ENCODE results near the gene PACSIN2.
A peak's percentile ranks its signal among the peaks of the same experiment; 100 is the strongest.

The PACSIN2 gene

GRCh38 chr22:42889304-42889703, 125.6 kb downstream of the PACSIN2 start:
- TF ChIP-seq CTCF (IDR thresholded peaks at IDR 0.05; ENCODE audit: extremely low read depth, missing control alignments) = no peak
- peak; percentile 85 for DNase-seq (ENCODE audit: low spot score)

GRCh38 chr22:42887523-42888507, 127.1 kb downstream of the PACSIN2 start:
- TF ChIP-seq CTCF (IDR thresholded peaks at IDR 0.05; ENCODE audit: extremely low read depth, missing control alignments) = no peak
- no peak for DNase-seq (ENCODE audit: low spot score)

GRCh38 chr22:42887120-42887519, 127.8 kb downstream of the PACSIN2 start:
- no peak for TF ChIP-seq CTCF (IDR thresholded peaks at IDR 0.05; ENCODE audit: extremely low read depth, missing control alignments)
- no peak for DNase-seq (ENCODE audit: low spot score)

GRCh38 chr22:42885446-42885845, 129.5 kb downstream of the PACSIN2 start:
- no peak for DNase-seq (ENCODE audit: low spot score)
- no peak for TF ChIP-seq CTCF (IDR thresholded peaks at IDR 0.05; ENCODE audit: extremely low read depth, missing control alignments)

- no peak for TF ChIP-seq CTCF (IDR thresholded peaks at IDR 0.05; ENCODE audit: extremely low read depth, missing control alignments)
- no peak for DNase-seq (ENCODE audit: low spot score)
Measured at GRCh38 chr22:42884616-42885375, 130.2 kb downstream of the PACSIN2 start.

- no peak for TF ChIP-seq CTCF (IDR thresholded peaks at IDR 0.05; ENCODE audit: extremely low read depth, missing control alignments)
- no peak for DNase-seq (ENCODE audit: low spot score)
Measured at GRCh38 chr22:42883970-42884369, 131.0 kb downstream of the PACSIN2 start.

- DNase-seq (ENCODE audit: low spot score) = no peak
- TF ChIP-seq CTCF (IDR thresholded peaks at IDR 0.05; ENCODE audit: extremely low read depth, missing control alignments) = no peak
Measured at GRCh38 chr22:42883121-42883520, 131.8 kb downstream of the PACSIN2 start.
